Adrenal gland (tissue), 12 donors: ENCODE data around the gene DNAH17. TPM values are rescaled to one million over a fixed set of nuclear protein-coding genes. Genes with fewer than 3 reads are reported as not detected.

Experiments
- DNase-seq, 7 donors: peaks; one replicate each; pipeline ENCODE4 v3.0.0-alpha.2; 2019 to 2020
- H3K27ac ChIP-seq, 5 donors: fragments of 200-600 bp; sonication (generic) in 4 of 5; 1 replicate in 3 of 5; 2 replicates in 2 of 5; pipeline versions ENCODE4 v1.5.1 to v1.8.0; 2016 to 2020; ENCODE audit warnings: mild to moderate bottlenecking in 1 of 5
- H3K27me3 ChIP-seq: fragments of 200-600 bp; 2 replicates; pipeline ENCODE4 v1.8.0; 2021
- H3K36me3 ChIP-seq, 2 donors: fragments of 200-600 bp; replicated peaks in 1 of 2; 1 replicate in 1 of 2; 2 replicates in 1 of 2; pipeline versions ENCODE4 v1.5.1 to v1.8.0; 2018 to 2022
- H3K4me1 ChIP-seq, 2 donors: fragments of 200-600 bp; replicated peaks in 1 of 2; 1 replicate in 1 of 2; 2 replicates in 1 of 2; pipeline versions ENCODE4 v1.5.1 to v1.8.0; 2018 to 2021
- H3K4me3 ChIP-seq, 4 donors: fragments of 200-600 bp; sonication (generic) in 3 of 4; one replicate each; pipeline ENCODE4 v1.5.1; 2016 to 2018
- H3K9me3 ChIP-seq, 3 donors: fragments of 200-600 bp; sonication (generic) in 1 of 3; replicated peaks in 1 of 3; 1 replicate in 2 of 3; 2 replicates in 1 of 3; pipeline versions ENCODE4 v1.5.1 to v1.8.0; 2016 to 2021
- CTCF ChIP-seq, 6 experiments: fragments of 450-650 bp in 4 of 6; fragments of 200-600 bp in 2 of 6; sonication (generic) in 1 of 6; IDR thresholded peaks; 1 replicate in 5 of 6; 2 replicates in 1 of 6; pipeline versions ENCODE4 v1.5.1 to v1.8.0; 2016 to 2021; ENCODE audit warnings: antibody characterized with exemption in 6 of 6, mild to moderate bottlenecking in 2 of 6, moderate library complexity in 1 of 6
- POLR2A ChIP-seq, 2 donors: fragments of 450-650 bp; IDR thresholded peaks; one replicate each; pipeline ENCODE4 v1.6.1; 2017; ENCODE audit warnings: antibody characterized with exemption in 2 of 2, mild to moderate bottlenecking in 2 of 2, moderate library complexity in 1 of 2
- WGBS, 4 donors: extraction: QIAGEN DNeasy Blood & Tissue Kit in 2 of 4; methylation state at CpG; one replicate each; pipeline versions ENCODE4 v1.1.5 to v1.1.7; 2013 to 2017; 5-methylcytosine and 5-hydroxymethylcytosine counted together
- intact Hi-C, 2 donors: fragments of 100-400 bp; cut with DNase I; formaldehyde crosslinking; loops; one replicate each; pipeline versions ENCODE4 v1.14.1 to v1.15.0; 2022 to 2023
- polyA plus RNA-seq, 3 donors: library from polyadenylated mRNA; stranded (reverse); fragments of 200-250 nt in 2 of 3; fragments of 350-450 nt in 1 of 3; fragmentation: Illumina TruSeq in 1 of 3; extraction: RNeasy Lipid Tissue Mini Kit (QIAGEN cat#74804) in 1 of 3; gene quantifications; one replicate each; pipeline ENCODE4 v1.2.3, GENCODE V29; 2013 to 2014
- total RNA-seq, 9 donors: library from RNA; depleted of rRNA in 4 of 9; stranded (reverse); fragments of >200 nt in 4 of 9; fragments of 120-200 nt in 1 of 9; fragmentation: NEBNext Ultra II Directional in 1 of 9; extraction: Animal tissue kit (Norgen Biotek cat#: 25700) in 1 of 9; gene quantifications; one replicate each; pipeline versions ENCODE4 v1.1.0 to v1.2.4, GENCODE V29; 2013 to 2023
- donor health status: healthy with polysubstance abuse.
- donor health status: Bipolar disorder and iron deficiency.
- donor health status: DM: yes; HTN: yes; CAD: no.
- donor health status: DM: no; HTN: no; CAD: no.
- donor health status: DM: no; HTN: no; CAD: no.
- donor health status: DM: yes; HTN: yes; CAD: no.

Gene DNAH17
- total and polyA plus RNA-seq, 12 donors = 0.03 to 1.8 (median 0.22) TPM; not detected in 5

DNA sequence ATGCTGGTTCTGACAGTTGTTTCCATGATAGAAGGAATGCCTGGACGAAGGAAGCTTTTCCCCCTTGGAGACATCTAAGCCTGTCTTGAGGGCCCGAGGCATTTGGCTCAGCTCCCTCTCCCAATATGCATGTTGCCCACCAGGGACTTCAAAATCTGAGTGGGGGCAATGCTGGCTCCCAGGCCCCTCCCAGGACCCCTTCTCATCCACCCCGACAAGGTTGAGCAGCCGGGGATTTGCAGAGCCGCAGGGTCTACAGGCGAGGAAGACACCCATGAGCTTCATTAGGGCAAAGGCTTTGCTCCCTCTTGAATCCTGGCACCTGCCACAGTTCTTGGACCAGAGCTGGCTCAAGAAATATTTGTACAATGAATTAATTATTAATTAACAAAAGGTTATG lies 25.1 kb upstream of the DNAH17 start:
- no peaks in the 10 kb centered on the region for H3K36me3 ChIP-seq
- no peaks in the 10 kb centered on the region for H3K4me1 ChIP-seq
- H3K27me3 ChIP-seq = no peaks in the 10 kb centered on the region
- DNase-seq = no peak
- no peak overlapping the region for H3K27ac ChIP-seq
- no peaks in the 10 kb centered on the region for H3K9me3 ChIP-seq
- TF ChIP-seq CTCF (IDR thresholded peaks at IDR 0.05) (no peak), POLR2A (IDR thresholded peaks at IDR 0.05) (no peak)
- intact Hi-C loops = no loop called here
- no peak overlapping the region for H3K4me3 ChIP-seq
- 78 to 100% (median 95%) methylated on average over 3 to 6 of the region's 6 CpGs for WGBS, 4 donors

DNA sequence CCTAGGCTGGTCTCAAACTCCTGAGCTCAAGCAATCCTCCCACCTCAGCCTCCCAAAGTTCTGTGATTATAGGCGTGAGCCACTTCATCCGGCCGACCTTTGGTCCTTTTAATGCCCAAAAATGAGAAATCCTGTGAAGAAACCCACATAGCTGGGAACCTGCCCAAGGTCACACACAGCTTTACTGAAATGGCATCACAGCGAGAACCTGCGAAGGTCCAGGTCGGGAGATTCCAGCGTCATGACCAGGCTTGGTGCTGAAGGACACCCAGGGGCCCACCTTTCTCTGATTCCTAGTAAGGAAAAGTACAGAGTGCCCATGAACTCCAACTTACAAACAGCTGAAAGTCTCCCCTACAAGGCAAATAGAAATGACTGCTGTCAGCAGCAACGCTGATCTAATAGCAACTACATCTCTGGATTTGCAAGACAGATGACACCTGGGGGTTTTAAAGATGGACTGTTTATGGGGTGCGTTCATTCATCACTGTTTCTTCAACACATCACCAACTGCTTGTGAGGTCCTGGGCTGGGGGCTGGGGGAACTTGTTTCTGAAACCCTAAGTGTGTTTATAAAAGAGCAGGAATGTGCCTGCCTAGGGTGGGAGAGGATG lies 24.5 kb upstream of the DNAH17 start:
- no peaks in the 10 kb centered on the region for H3K36me3 ChIP-seq
- no peaks in the 10 kb centered on the region for H3K9me3 ChIP-seq
- no peaks in the 10 kb centered on the region for H3K4me1 ChIP-seq
- no peaks in the 10 kb centered on the region for H3K27me3 ChIP-seq
- peak in 5 of 7 donors; percentile 33 to 72 (median 59) for DNase-seq
- H3K27ac ChIP-seq = no peak overlapping the region
- intact Hi-C loops = no loop called here
- TF ChIP-seq POLR2A (IDR thresholded peaks at IDR 0.05) = no peak
- TF ChIP-seq CTCF (IDR thresholded peaks at IDR 0.05) = no peak
- no peak overlapping the region for H3K4me3 ChIP-seq
- 46 to 64% (median 58%) methylated on average over 9 of the region's 9 CpGs for WGBS, 4 donors

GRCh38 chr17:78600181-78600721 lies 23.1 kb upstream of the DNAH17 start:
- Histone ChIP-seq H3K4me1 (no peaks in the 10 kb centered on the region), H3K27ac (no peak overlapping the region), H3K27me3 (no peaks in the 10 kb centered on the region), H3K9me3 (no peaks in the 10 kb centered on the region), H3K36me3 (no peaks in the 10 kb centered on the region), H3K4me3 (no peak overlapping the region)
- no peak for DNase-seq
- WGBS, 4 donors = 70 to 83% (median 76%) methylated on average over 10 of the region's 10 CpGs
- no peak for TF ChIP-seq POLR2A (IDR thresholded peaks at IDR 0.05)
- intact Hi-C loops = no loop called here

DNA sequence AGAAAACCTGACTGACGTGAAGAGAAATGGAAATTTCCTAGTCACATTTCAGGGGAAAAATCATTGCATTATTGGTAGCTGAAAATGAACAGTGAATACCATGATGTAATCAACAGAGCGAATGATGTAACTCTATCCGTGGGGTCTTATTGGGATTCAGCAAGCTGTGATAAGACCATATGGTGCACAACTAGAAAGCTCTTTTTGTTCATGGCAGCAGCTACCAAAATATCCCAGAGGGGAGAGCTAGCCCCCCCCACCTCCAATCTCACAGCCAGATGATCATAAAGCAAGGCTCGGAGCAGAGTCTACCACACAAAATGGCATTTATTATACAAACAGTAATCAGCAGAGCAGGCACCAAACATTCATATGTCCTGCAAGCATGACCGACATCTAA lies 22.2 kb upstream of the DNAH17 start:
- Histone ChIP-seq H3K27ac (no peak overlapping the region), H3K9me3 (no peaks in the 10 kb centered on the region), H3K4me1 (no peaks in the 10 kb centered on the region), H3K27me3 (no peaks in the 10 kb centered on the region), H3K4me3 (no peak overlapping the region), H3K36me3 (no peaks in the 10 kb centered on the region)
- intact Hi-C loops = no loop called here
- no peak for DNase-seq
- 85 to 90% (median 89%) methylated on average over 5 of the region's 5 CpGs for WGBS, 4 donors
- no peak for TF ChIP-seq POLR2A (IDR thresholded peaks at IDR 0.05)
- TF ChIP-seq CTCF (IDR thresholded peaks at IDR 0.05) = no peak

DNA sequence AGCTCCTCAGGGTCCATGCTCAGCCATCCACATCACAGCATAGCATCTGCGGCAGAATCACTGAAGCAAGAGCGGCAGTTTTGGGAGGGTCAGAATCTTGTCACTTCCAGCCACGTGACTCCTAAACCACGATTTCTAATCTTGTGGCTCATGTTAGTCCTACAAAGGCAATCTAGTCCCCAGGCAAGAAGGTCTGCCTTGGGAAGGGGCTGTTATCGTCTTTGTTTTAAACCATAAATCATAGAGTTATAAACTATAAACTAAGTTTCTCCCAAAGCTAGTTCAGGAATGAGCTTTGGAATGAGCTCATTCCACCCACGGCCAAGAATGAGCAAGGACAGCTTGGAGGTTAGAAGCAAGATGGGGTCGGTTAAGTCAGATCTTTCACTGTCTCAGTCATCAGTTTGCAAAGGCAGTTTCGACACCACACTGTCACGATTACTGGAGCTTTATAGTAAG lies 20.8 kb upstream of the DNAH17 start:
- 42 to 57% (median 50%) methylated on average over 9 of the region's 9 CpGs for WGBS, 4 donors
- Histone ChIP-seq H3K4me3 (no peak overlapping the region), H3K9me3 (no peaks in the 10 kb centered on the region), H3K27me3 (no peaks in the 10 kb centered on the region), H3K4me1 (peaks cover 0 to 3% of the 10 kb centered on the region in 2 donors), H3K27ac (no peak overlapping the region), H3K36me3 (no peaks in the 10 kb centered on the region)
- no peak for TF ChIP-seq POLR2A (IDR thresholded peaks at IDR 0.05)
- TF ChIP-seq CTCF (IDR thresholded peaks at IDR 0.05) = no peak
- peak in 1 of 7 donors; percentile 33 for DNase-seq
- intact Hi-C loops = no loop called here
